ENCODE data around the gene ICAM1.
"Not testable (repeated sequence)": the region's sequence is repeated elsewhere in the genome, so short reads cannot be mapped to it uniquely, and the experiment has no call there.

The ICAM1 gene

DNA sequence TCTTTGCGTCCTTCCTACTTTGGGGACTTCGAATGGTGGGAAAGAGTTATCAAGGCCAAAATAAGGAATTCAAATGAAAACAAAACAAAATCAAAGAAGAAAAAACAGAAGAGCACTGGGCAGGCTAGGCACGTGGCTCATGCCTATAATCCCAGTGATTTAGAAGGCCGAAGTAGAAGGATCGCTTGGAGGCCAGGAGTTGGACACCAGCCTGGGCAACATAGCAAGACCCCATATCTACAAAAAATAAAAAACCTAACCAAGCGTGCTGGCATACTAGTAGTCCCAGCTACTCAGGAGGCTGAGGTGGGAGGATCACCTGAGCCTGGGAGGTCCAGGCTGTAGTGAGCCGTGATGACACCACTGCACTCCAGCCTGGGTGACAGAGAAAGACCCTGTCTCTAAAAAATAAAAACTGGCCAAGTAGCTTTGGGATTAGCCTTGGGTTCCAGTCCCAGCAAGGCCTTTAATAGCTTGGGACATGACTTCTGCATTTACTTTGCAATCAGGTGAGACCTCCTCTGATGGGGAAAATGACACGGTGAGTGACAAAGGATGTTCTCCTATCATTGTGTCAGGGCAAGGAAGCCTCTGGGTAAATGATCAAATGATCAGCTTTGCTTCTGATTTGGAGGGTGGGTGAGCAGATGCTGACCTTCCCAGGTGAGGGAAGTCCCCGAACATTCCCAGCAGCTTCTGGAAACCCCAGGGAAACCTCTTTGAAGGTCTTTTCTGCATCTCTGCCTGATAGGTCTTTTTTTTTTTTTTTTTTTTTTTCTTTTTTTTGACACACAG, 7.1 kb downstream of the ICAM1 start:
- DNase-seq (ENCODE audit: low read depth) = no peak

DNA sequence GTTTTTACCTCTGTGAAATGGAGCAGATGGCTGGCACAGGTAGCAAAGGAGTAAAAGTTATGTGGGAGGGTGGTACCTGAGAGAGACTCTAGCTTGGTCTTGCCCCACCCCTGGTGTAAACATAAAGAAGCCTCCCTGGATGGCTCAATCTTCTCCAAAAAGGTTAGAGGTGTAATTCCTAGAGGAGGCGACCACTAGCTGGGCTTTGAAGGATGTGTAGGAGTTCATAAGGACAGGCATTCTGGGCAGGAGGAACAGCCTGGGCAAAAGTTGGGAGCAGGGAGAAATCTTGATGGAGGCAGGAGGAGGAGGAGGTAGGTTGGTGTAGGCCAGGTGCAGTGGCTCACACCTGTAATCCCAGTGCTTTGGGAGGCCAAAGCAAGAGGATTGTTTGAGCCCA, 8.0 kb downstream of the ICAM1 start:
- DNase-seq (ENCODE audit: low read depth) = no peak

DNA sequence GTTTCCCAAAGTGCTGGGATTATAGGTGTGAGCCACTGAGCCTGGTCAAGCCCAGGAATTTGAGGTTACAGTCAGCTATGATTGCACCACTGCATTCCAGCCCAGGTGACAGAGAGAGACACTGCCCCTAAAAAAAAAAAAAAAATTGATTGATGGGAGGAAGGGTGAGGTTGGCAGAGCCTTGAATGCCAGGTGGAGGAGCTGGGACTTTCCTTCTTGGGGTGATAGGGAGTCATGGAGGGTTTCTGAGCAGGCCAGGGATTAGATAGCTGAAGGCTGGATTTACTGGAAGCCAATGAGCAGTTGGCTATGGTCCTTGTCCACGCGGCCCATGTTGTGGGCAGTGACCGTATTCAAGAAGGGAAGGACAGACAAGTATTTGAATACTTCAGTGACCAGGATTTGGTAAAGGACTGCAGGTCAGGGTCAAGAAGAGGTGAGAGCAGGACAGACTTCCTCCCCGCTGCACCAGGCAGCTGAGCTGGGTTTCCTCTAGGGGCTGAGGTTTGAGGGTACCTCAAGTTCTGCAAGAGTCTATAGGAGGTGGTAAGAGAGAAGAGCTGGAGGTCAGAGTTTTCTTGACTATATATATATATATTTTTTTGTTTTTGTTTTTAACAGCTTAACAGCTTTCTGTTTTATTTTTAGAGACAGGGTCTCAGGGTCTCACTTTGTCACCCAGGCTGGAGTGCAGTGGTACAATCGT, 9.0 kb downstream of the ICAM1 start:
- DNase-seq (ENCODE audit: low read depth) = no peak

GRCh38 chr19:10282043-10282442, 11.1 kb downstream of the ICAM1 start:
- not testable (repeated sequence) for DNase-seq (ENCODE audit: low read depth)

DNA sequence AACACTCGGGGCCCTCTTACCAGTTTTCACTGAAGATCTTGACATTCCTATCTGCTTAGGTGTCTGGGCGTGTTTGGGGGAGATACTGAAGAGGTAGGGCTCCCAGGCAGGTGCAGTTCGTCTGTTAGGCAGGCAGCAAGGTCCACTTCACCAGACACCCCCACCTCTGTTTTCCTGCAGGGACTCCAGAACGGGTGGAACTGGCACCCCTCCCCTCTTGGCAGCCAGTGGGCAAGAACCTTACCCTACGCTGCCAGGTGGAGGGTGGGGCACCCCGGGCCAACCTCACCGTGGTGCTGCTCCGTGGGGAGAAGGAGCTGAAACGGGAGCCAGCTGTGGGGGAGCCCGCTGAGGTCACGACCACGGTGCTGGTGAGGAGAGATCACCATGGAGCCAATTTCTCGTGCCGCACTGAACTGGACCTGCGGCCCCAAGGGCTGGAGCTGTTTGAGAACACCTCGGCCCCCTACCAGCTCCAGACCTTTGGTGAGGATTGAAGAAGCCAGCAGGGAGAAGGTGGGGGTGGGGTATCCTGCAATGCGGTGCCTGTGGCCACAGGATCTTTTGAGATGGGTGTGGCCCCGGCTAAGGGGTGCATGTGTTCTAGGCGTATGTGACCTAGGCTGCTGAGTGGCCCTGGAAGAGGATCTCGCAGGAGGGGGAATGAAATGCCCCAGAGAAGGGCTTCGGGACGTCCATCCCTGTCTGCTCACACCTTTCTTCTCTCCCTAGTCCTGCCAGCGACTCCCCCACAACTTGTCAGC, 12.6 kb downstream of the ICAM1 start:
- DNase-seq (ENCODE audit: low read depth) = no peak

GRCh38 chr19:10284065-10284959, 13.4 kb downstream of the ICAM1 start:
- DNase-seq (ENCODE audit: low read depth) = no peak

- DNase-seq (ENCODE audit: low read depth) = no peak
Measured at GRCh38 chr19:10284960-10285278, 14.0 kb downstream of the ICAM1 start.

DNA sequence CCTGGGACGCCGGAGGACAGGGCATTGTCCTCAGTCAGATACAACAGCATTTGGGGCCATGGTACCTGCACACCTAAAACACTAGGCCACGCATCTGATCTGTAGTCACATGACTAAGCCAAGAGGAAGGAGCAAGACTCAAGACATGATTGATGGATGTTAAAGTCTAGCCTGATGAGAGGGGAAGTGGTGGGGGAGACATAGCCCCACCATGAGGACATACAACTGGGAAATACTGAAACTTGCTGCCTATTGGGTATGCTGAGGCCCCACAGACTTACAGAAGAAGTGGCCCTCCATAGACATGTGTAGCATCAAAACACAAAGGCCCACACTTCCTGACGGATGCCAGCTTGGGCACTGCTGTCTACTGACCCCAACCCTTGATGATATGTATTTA, 14.5 kb downstream of the ICAM1 start:
- no peak for DNase-seq (ENCODE audit: low read depth)

DNA sequence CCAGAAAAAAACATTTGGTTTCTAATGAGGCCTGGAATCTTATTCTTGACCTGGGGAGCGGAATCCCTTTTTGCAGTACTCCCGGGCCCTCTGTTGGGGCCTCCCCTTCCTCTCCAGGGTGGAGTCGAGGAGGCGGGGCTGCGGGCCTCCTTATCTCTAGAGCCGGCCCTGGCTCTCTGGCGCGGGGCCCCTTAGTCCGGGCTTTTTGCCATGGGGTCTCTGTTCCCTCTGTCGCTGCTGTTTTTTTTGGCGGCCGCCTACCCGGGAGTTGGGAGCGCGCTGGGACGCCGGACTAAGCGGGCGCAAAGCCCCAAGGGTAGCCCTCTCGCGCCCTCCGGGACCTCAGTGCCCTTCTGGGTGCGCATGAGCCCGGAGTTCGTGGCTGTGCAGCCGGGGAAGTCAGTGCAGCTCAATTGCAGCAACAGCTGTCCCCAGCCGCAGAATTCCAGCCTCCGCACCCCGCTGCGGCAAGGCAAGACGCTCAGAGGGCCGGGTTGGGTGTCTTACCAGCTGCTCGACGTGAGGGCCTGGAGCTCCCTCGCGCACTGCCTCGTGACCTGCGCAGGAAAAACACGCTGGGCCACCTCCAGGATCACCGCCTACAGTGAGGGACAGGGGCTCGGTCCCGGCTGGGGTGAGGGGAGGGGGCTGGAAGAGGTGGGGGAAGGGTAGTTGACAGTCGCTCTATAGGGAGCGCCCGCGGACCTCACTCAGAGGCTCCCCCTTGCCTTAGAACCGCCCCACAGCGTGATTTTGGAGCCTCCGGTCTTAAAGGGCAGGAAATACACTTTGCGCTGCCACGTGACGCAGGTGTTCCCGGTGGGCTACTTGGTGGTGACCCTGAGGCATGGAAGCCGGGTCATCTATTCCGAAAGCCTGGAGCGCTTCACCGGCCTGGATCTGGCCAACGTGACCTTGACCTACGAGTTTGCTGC, 16.1 kb downstream of the ICAM1 start, which contains the start of gene ICAM4:
Gene ICAM4 (plus strand): TSS at position 153 of the 935 bp plus-strand sequence. CDS start 58 bp downstream, at position 211.
- no peak for DNase-seq (ENCODE audit: low read depth)

DNA sequence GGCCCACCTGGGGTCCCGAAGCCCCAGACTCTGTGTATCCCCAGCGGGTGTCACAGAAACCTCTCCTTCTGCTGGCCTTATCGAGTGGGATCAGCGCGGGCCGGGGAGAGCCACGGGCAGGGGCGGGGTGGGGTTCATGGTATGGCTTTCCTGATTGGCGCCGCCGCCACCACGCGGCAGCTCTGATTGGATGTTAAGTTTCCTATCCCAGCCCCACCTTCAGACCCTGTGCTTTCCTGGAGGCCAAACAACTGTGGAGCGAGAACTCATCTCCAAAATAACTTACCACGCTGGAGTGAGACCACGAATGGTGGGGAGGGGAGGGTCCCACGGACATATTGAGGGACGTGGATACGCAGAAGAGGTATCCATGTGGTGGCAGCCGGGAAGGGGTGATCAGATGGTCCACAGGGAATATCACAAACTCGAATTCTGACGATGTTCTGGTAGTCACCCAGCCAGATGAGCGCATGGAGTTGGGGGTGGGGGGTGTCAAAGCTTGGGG, 17.8 kb downstream of the ICAM1 start:
- DNase-seq (ENCODE audit: low read depth) = peak; percentile 62

- no peak for DNase-seq (ENCODE audit: low read depth)
Measured at GRCh38 chr19:10289167-10289835, 18.4 kb downstream of the ICAM1 start.

DNA sequence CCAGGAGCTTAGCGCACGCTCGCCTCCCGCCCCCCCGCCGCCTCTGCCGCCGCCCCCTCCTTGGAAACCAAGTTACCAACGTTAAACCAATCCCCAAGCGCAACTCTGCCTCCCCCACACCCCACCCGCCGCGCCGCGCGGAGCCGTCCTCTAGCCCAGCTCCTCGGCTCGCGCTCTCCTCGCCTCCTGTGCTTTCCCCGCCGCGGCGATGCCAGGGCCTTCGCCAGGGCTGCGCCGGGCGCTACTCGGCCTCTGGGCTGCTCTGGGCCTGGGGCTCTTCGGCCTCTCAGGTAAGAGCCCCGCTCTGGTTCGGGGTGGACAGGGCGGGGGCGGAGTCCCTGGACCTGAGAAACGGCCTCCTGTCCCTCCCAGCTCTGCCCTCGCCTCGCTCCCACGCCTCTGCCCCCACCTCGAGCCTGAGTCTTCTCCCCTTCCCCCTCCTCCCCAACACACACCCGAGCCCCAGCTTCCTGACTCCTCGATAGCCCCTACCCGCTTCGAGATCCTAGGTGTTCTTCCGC, 19.0 kb downstream of the ICAM1 start, which contains the start of gene ICAM5:
Gene ICAM5 (plus strand): TSS at position 117 of the 521 bp plus-strand sequence. CDS start 92 bp downstream, at position 209.
- no peak for DNase-seq (ENCODE audit: low read depth)

GRCh38 chr19:10290357-10290875, 19.5 kb downstream of the ICAM1 start:
- no peak for DNase-seq (ENCODE audit: low read depth)

- no peak for DNase-seq (ENCODE audit: low read depth)
Measured at GRCh38 chr19:10290876-10291553, 20.1 kb downstream of the ICAM1 start.

GRCh38 chr19:10291554-10292205, 20.8 kb downstream of the ICAM1 start:
- no peak for DNase-seq (ENCODE audit: low read depth)

DNA sequence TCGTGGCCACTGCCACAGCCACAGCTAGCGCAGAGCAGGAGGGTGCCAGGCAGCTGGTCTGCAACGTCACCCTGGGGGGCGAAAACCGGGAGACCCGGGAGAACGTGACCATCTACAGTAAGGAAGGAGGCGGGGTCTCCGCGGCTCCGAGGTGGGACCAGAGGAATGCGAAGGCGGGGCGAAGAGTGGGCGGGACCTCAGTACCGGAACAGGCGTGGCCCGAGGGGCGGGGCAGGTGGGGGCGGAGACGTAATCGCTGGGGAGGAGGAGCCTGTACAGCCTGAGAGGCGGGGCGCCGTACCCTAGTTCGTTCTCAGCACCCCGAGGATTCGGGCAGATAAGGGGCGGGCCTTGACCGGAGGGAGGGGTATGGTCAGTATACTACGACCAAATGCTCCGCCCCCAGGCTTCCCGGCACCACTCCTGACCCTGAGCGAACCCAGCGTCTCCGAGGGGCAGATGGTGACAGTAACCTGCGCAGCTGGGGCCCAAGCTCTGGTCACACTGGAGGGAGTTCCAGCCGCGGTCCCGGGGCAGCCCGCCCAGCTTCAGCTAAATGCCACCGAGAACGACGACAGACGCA, 21.4 kb downstream of the ICAM1 start:
- peak; percentile 74 for DNase-seq (ENCODE audit: low read depth)

DNA sequence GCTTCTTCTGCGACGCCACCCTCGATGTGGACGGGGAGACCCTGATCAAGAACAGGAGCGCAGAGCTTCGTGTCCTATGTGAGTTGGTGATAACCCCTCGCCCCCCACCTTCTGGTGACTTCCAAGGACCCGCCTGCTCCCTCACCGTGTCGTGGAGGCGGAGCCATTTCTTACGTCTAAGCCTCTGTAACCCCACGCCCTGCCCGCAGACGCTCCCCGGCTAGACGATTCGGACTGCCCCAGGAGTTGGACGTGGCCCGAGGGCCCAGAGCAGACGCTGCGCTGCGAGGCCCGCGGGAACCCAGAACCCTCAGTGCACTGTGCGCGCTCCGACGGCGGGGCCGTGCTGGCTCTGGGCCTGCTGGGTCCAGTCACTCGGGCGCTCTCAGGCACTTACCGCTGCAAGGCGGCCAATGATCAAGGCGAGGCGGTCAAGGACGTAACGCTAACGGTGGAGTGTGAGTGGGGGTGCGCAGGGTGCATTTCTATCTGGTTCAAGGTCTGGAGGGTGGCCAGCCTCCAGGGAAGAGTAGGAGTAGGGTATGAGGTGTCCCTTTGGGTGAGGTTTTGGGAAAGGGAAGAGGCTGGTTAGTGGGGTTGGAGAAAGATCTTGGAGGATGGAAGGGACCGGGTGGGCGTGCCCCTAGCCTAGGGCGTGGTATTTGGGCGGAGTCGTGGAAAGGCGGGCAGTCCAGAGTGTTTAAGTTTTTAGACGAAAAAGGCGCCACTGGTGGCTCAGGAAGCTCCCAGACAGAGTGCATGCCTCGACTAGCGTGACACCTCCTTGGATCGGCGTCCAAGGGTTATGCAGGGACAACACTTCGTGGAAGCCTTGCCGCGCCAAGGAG, 22.1 kb downstream of the ICAM1 start:
- no peak for DNase-seq (ENCODE audit: low read depth)

Measured in amniotic epithelial cell (primary cell).